ENCODE measurements around the gene SPATA13. TPM values are rescaled to one million over a fixed set of nuclear protein-coding genes. Genes with fewer than 3 reads are reported as not detected.
A peak's percentile ranks its signal among the peaks of the same experiment; 100 is the strongest.

The SPATA13 gene
- total RNA-seq, 1 experiment from 2014 or later = 14.1 TPM

DNA sequence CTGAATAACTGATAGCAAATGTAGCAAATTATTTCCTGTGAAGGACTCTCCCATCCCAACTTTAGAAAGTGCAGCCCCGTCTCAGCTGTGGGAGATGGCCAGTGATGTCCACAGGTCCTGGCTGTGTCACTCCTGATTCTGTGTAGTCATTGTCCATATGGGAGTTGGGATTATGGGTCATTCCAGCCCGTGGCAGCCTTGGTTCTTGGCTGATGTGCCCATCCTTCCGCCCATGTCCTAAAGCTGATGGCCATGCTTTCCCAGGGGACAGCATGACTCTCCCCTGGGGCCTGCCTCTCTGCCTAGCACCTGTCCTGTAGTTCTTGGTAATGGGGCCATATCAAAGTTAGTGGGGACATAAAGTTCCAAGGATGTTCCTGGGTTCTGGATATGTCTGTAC, 104.9 kb downstream of the SPATA13 start:
- WGBS (ENCODE audit: extremely low coverage, insufficient read length, low lambda C conversion rate) = no CpG with 5 or more reads among the region's 3 CpGs
- no peak overlapping the region for H2BK5ac ChIP-seq (ENCODE audit: insufficient read length, low read length)
- peaks cover 0 to 2% (median 0%) of the 10 kb centered on the region in 3 experiments; a peak in 1 of 7 replicates for H3K36me3 Mint-ChIP-seq (ENCODE audit: insufficient read depth in 1 of 3, low read depth in 3 of 3)

More for the DNA sequence above, 104.9 kb downstream of the SPATA13 start:
- Histone ChIP-seq H3K79me1 (ENCODE audit: insufficient read depth, low read depth, low read length, poor library complexity, severe bottlenecking) (no peaks in the 10 kb centered on the region), H3K56ac (ENCODE audit: insufficient read length, low read depth, low read length) (no peak overlapping the region), H3T11ph (ENCODE audit: low read length) (no peak overlapping the region), H3K14ac (ENCODE audit: insufficient read depth, low read length) (no peak overlapping the region), H3K18ac (ENCODE audit: insufficient read length, low read depth, low read length) (no peak overlapping the region), H3K79me2 (ENCODE audit: insufficient read depth, low read length) (no peaks in the 10 kb centered on the region), H2AK5ac (ENCODE audit: insufficient read length, low read length) (no peak overlapping the region), H3K4me1 (ENCODE audit: insufficient read depth, low read length) (no peaks in the 10 kb centered on the region), H2BK20ac (ENCODE audit: low read depth, low read length, poor library complexity, severe bottlenecking) (no peak overlapping the region), H3K23ac (ENCODE audit: insufficient read length, low read depth, low read length) (no peak overlapping the region), H4K8ac (replicated peaks; ENCODE audit: insufficient read length, low read depth, low read length) (no peak overlapping the region), H4K5ac (ENCODE audit: insufficient read length, low read depth, low read length) (no peak overlapping the region), H4K91ac (ENCODE audit: insufficient read length, low read depth, low read length) (no peak overlapping the region), H3K23me2 (ENCODE audit: insufficient read length, low read depth, low read length, poor library complexity, severe bottlenecking) (no peaks in the 10 kb centered on the region), H2BK12ac (ENCODE audit: insufficient read length, low read depth, low read length) (no peak overlapping the region), H3K9ac (ENCODE audit: extremely low read depth, insufficient read length, low read length) (no peak overlapping the region), H3K27me3 (ENCODE audit: insufficient read depth, low read length) (no peaks in the 10 kb centered on the region), H4K20me1 (ENCODE audit: control insufficient read depth, insufficient read depth, insufficient read length) (no peaks in the 10 kb centered on the region), H3K9me3 (ENCODE audit: control insufficient read depth, low read depth, low read length) (no peaks in the 10 kb centered on the region), H3K27ac (ENCODE audit: insufficient read length, low read depth, low read length) (no peak overlapping the region), H3K4ac (ENCODE audit: low read depth, low read length) (no peak overlapping the region), H3K4me2 (ENCODE audit: insufficient read depth, insufficient read length, low read length) (no peak overlapping the region), H2AFZ (ENCODE audit: low read length) (no peak overlapping the region), H2BK15ac (ENCODE audit: low read depth, low read length) (no peak overlapping the region), H2BK120ac (ENCODE audit: low read depth, low read length, poor library complexity, severe bottlenecking) (no peak overlapping the region)
- no peaks in the 10 kb centered on the region; the same call in 1 of the 2 replicates for H3K27me3 Mint-ChIP-seq (ENCODE audit: low read depth)
- DNase-seq = no peak
- no peak overlapping the region for H3K4me3 Mint-ChIP-seq
- H3K4me1 Mint-ChIP-seq = peaks cover under 1 to 2% of the 10 kb centered on the region in 2 experiments; a peak in 3 of 4 replicates
- H3K9me3 Mint-ChIP-seq = no peaks in the 10 kb centered on the region
- 0 out of 7 replicates have a peak overlapping the region, but pooled peaks of 1 of the 3 experiments have one; percentile 9 for H3K27ac Mint-ChIP-seq
- TF ChIP-seq, protein P1, sequence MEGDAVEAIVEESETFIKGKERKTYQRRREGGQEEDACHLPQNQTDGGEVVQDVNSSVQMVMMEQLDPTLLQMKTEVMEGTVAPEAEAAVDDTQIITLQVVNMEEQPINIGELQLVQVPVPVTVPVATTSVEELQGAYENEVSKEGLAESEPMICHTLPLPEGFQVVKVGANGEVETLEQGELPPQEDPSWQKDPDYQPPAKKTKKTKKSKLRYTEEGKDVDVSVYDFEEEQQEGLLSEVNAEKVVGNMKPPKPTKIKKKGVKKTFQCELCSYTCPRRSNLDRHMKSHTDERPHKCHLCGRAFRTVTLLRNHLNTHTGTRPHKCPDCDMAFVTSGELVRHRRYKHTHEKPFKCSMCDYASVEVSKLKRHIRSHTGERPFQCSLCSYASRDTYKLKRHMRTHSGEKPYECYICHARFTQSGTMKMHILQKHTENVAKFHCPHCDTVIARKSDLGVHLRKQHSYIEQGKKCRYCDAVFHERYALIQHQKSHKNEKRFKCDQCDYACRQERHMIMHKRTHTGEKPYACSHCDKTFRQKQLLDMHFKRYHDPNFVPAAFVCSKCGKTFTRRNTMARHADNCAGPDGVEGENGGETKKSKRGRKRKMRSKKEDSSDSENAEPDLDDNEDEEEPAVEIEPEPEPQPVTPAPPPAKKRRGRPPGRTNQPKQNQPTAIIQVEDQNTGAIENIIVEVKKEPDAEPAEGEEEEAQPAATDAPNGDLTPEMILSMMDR (conservative IDR thresholded peaks at IDR 0.05) = no peak

Data from H9 (cell line).